Testis (tissue), 3 donors: Measurements from ENCODE around the gene SF1. TPM values are rescaled to one million over a fixed set of nuclear protein-coding genes. Genes with fewer than 3 reads are reported as not detected.
A peak's percentile ranks its signal among the peaks of the same experiment; 100 is the strongest.

Source experiments
- DNase-seq: peaks from one replicate; pipeline ENCODE4 v3.0.0-alpha.2; 2019
- H3K27ac ChIP-seq, 2 donors: fragments of 200-600 bp; sonication (generic); one replicate each; pipeline ENCODE4 v1.5.1; 2019
- H3K27me3 ChIP-seq: fragments of 200-600 bp; sonication (generic); one replicate; pipeline ENCODE4 v1.5.1; 2019
- H3K36me3 ChIP-seq: fragments of 200-600 bp; sonication (generic); one replicate; pipeline ENCODE4 v1.5.1; 2017; ENCODE audit warnings: low read depth; ENCODE audit errors: missing control alignments
- H3K4me1 ChIP-seq: fragments of 200-600 bp; sonication (generic); one replicate; pipeline ENCODE4 v1.5.1; 2019
- H3K4me3 ChIP-seq, 2 donors: fragments of 200-600 bp; sonication (generic); one replicate each; pipeline ENCODE4 v1.5.1; 2017 to 2019
- H3K9me3 ChIP-seq: fragments of 200-600 bp; sonication (generic); one replicate; pipeline ENCODE4 v1.5.1; 2017
- CTCF ChIP-seq, 3 experiments: fragments of 450-650 bp in 2 of 3; fragments of 200-600 bp in 1 of 3; sonication (generic) in 1 of 3; IDR thresholded peaks; one replicate each; pipeline ENCODE4 v1.5.1; 2016 to 2019; ENCODE audit warnings: antibody characterized with exemption in 3 of 3, mild to moderate bottlenecking in 2 of 3, moderate library complexity in 1 of 3
- POLR2A ChIP-seq: fragments of 450-650 bp; IDR thresholded peaks from one replicate; pipeline ENCODE4 v1.6.1; 2017; ENCODE audit warnings: antibody characterized with exemption, mild to moderate bottlenecking, moderate library complexity
- WGBS, 2 donors: methylation state at CpG; one replicate each; pipeline ENCODE4 v1.1.5; 2018; 5-methylcytosine and 5-hydroxymethylcytosine counted together
- intact Hi-C: fragments of 100-400 bp; cut with DNase I; formaldehyde crosslinking; loops from one replicate; pipeline ENCODE4 v1.15.1; 2023; ENCODE audit warnings: low total_unique reads
- polyA plus RNA-seq: library from polyadenylated mRNA; stranded (reverse); fragments of 350-450 nt; fragmentation: Illumina TruSeq; extraction: RNeasy Lipid Tissue Mini Kit (QIAGEN cat#74804); gene quantifications from one replicate; pipeline ENCODE4 v1.2.3, GENCODE V29; 2014; ENCODE audit warnings: low read depth, low replicate concordance; ENCODE audit not compliant: insufficient read depth
- total RNA-seq, 2 donors: library from RNA; depleted of rRNA; stranded (reverse); fragments of >200 nt; gene quantifications; one replicate each; pipeline ENCODE4 v1.2.3, GENCODE V29; 2016

Gene SF1
- total and polyA plus RNA-seq, 3 donors from 2014 or later = 431 to 499 (median 455) TPM

DNA sequence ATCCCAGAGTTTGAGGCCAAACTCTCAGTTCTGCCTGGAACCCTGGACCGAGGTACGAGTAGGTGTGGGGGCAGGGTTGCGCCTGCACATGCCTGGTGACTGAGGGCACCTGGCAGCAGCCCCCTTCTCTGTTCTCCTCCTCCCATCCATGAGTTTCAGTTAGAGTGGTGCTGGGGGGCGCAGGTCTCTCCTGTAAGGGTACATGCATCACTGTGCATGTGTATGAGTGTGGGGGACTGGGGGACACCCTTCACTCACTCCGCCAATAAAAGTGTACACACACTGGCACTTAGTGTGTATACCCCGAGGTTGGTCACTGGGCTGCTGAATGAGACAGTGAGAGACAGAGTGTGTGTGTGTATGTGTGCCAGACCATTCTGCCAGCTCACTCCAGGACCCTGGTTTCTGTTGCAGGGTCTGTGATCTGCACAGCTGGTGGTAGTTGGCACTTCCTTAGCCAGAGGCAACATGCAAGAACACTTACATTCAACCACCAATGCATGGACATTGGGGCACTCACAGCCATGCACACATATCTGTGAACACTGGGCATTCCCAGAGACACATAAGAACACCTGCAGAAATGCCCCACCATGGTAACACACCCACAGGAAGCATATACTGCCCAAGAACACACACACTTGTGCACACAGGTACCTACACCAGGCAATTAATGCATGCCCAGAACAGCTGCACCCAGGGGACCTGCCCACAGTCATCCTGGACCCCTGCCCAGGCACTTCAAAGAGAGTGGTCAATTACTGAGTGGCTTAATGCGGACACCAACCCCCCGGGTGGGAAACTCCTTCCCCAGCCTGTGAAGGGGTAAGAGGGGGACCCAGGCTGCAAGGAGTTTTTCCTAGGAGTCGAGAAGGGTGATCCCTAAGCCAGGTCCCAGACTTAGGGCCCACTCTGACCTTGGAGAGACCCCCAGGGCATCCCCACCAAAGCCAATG, 54.2 kb downstream of the SF1 start:
- Histone ChIP-seq H3K4me1 (peaks cover 8% of the 10 kb centered on the region), H3K27ac (peak overlapping the region in 1 of 2 donors; percentile 12), H3K9me3 (no peaks in the 10 kb centered on the region), H3K36me3 (no peaks in the 10 kb centered on the region), H3K4me3 (peak overlapping the region in 1 of 2 donors; percentile 71), H3K27me3 (no peaks in the 10 kb centered on the region)
- no peak for DNase-seq
- WGBS, 2 donors = 60 to 64% methylated on average over 7 to 9 of the region's 9 CpGs
- intact Hi-C loops = loop anchor here (10.0 kb wide), 1 partner anchor 179 kb away; no protein-coding TSS in a partner anchor
- TF ChIP-seq CTCF (IDR thresholded peaks at IDR 0.05) = no peak
- no peak for TF ChIP-seq POLR2A

- Histone ChIP-seq H3K4me1 (peaks cover 8% of the 10 kb centered on the region), H3K36me3 (no peaks in the 10 kb centered on the region), H3K9me3 (no peaks in the 10 kb centered on the region), H3K27me3 (no peaks in the 10 kb centered on the region), H3K4me3 (peak within 1 kb of the TSS; percentile 69 to 71), H3K27ac (peak within 1 kb of the TSS; percentile 12 to 84)
- 3 to 12% methylated on average over 8 to 59 of the region's 66 CpGs for WGBS, 2 donors
- intact Hi-C loops = loop anchor here (10.0 kb wide), 1 partner anchor 179 kb away; no protein-coding TSS in a partner anchor
- TF ChIP-seq POLR2A (no peak), CTCF (IDR thresholded peaks at IDR 0.05) (peak; percentile 89 to 98 (median 92))
- peak; percentile 91 for DNase-seq
These were observed 55.0 kb downstream of the SF1 start, which contains the start of gene NRXN2 for GRCh38 chr11:64723117-64723906. Gene NRXN2, minus strand, starts transcription at chr11:64723197. Its CDS starts 9,498 bp downstream, at chr11:64713699.

DNA sequence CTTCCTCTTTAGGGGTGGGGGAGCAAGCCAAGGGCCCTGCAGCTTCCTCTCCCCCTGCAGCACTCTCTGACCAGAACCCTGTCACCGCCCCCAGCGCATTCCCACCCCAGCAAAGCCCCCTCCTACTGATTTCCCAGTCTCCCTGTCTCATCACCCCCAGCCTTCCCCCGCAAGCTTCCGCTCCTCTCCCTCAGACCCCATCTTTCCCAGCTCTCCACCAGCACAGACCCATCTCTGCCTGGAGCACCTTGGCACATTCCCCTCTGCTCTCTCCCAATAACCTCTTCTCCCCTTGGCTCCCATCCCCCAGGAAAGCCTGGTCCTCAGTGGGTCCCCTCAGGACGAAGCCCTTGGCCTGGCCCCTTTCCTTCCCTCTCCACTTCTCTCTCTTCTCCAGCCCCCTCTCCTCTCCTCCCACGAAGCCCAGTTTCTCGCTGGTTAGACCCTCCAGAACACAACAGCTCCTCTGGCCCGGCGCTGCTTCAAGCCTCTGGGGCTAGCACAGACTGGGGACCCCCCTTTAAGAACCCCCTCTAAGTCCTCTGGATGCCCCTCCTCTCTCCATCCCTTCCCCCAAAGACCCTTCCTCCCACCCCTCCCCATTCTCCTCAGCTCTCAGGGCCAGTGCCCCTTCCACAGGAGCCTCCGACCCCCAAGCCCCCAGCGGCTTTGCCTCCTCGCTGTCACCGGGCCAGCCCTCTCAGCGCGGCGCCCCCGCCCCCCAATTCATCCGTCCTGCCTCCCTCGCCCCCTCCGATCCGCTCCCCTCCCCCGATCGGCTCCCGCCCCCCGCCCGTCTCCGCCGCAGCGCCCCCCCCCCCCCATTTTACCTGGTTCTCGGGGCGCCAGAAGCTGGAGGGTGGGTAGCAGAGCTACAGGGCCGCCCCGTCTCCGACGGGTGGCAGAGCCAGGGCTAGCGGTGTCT, 55.9 kb downstream of the SF1 start:
- Histone ChIP-seq H3K27me3 (no peaks in the 10 kb centered on the region), H3K4me1 (peaks cover 8% of the 10 kb centered on the region), H3K27ac (no peak overlapping the region), H3K9me3 (no peaks in the 10 kb centered on the region), H3K36me3 (no peaks in the 10 kb centered on the region), H3K4me3 (peak overlapping the region; percentile 69 to 71)
- intact Hi-C loops = loop anchor here (10.0 kb wide), 1 partner anchor 178 kb away; no protein-coding TSS in a partner anchor
- TF ChIP-seq POLR2A (no peak), CTCF (IDR thresholded peaks at IDR 0.05) (no peak)
- no peak for DNase-seq
- 11 to 23% methylated on average over 17 to 19 of the region's 36 CpGs for WGBS, 2 donors

DNA sequence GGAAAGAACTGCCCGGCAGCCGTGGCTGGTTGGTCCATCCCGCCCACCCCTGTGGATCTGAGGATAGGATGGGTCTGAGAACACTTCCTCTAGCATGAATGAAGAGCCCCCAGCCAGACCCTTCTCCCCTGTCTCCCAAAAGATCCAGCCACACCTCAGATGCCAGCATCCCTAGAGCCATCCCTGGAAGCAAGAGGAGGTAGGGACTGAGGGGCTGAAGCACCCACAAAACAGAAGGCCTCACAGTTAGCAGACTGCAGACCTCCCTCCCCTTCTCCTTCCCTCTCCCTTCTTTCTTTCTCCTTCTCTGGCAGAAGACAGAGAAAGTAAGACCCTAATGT, 57.0 kb downstream of the SF1 start:
- peaks cover 6% of the 10 kb centered on the region for H3K4me1 ChIP-seq
- DNase-seq = no peak
- TF ChIP-seq POLR2A = no peak
- no peak for TF ChIP-seq CTCF (IDR thresholded peaks at IDR 0.05)
- H3K27me3 ChIP-seq = no peaks in the 10 kb centered on the region
- H3K36me3 ChIP-seq = no peaks in the 10 kb centered on the region
- intact Hi-C loops = loop anchor here (10.0 kb wide), 1 partner anchor 177 kb away; no protein-coding TSS in a partner anchor
- 70 to 76% methylated on average over 2 to 3 of the region's 3 CpGs for WGBS, 2 donors
- no peak overlapping the region for H3K27ac ChIP-seq
- no peaks in the 10 kb centered on the region for H3K9me3 ChIP-seq
- H3K4me3 ChIP-seq = no peak overlapping the region
